GM19324 (cell line): ENCODE data around the gene MRTFA.
"Not testable (repeated sequence)": the region's sequence is repeated elsewhere in the genome, so short reads cannot be mapped to it uniquely, and the experiment has no call there.

Experiments used
- ATAC-seq: cut with Tn5 transposase; IDR thresholded peaks from one replicate; pipeline ENCODE4 v1.9.1; 2021; ENCODE audit warnings: mild to moderate bottlenecking, moderate library complexity; ENCODE audit not compliant: unreplicated experiment, low FRiP score

The MRTFA gene

GRCh38 chr22:40628354-40629042, 8.0 kb downstream of the MRTFA start:
- no peak for ATAC-seq

- no peak for ATAC-seq
Observed at GRCh38 chr22:40627612-40628011, 8.9 kb downstream of the MRTFA start.

GRCh38 chr22:40626851-40627250, 9.7 kb downstream of the MRTFA start:
- no peak for ATAC-seq

- not testable (repeated sequence) for ATAC-seq
Observed at GRCh38 chr22:40625794-40626193, 10.7 kb downstream of the MRTFA start.

GRCh38 chr22:40625281-40625680, 11.2 kb downstream of the MRTFA start:
- ATAC-seq = not testable (repeated sequence)

GRCh38 chr22:40624770-40625169, 11.7 kb downstream of the MRTFA start:
- ATAC-seq = no peak

GRCh38 chr22:40621309-40622151, 15.0 kb downstream of the MRTFA start:
- no peak for ATAC-seq

- ATAC-seq = no peak
Observed at GRCh38 chr22:40620464-40621046, 16.0 kb downstream of the MRTFA start.

GRCh38 chr22:40618400-40618799, 18.1 kb downstream of the MRTFA start:
- no peak for ATAC-seq

- no peak for ATAC-seq
Observed at GRCh38 chr22:40616578-40616977, 19.9 kb downstream of the MRTFA start.

- no peak for ATAC-seq
Observed at GRCh38 chr22:40613067-40613466, 23.5 kb downstream of the MRTFA start.

GRCh38 chr22:40612291-40612751, 24.2 kb downstream of the MRTFA start:
- ATAC-seq = no peak

GRCh38 chr22:40611606-40612005, 24.9 kb downstream of the MRTFA start:
- ATAC-seq = no peak

GRCh38 chr22:40610329-40610850, 26.1 kb downstream of the MRTFA start:
- ATAC-seq = no peak

GRCh38 chr22:40609216-40609615, 27.3 kb downstream of the MRTFA start:
- no peak for ATAC-seq

GRCh38 chr22:40607506-40607905, 29.0 kb downstream of the MRTFA start:
- ATAC-seq = no peak

GRCh38 chr22:40606306-40606705, 30.2 kb downstream of the MRTFA start:
- no peak for ATAC-seq

- ATAC-seq = no peak
Observed at GRCh38 chr22:40605761-40606160, 30.8 kb downstream of the MRTFA start.

GRCh38 chr22:40603088-40603605, 33.4 kb downstream of the MRTFA start:
- ATAC-seq = no peak

GRCh38 chr22:40602231-40602630, 34.3 kb downstream of the MRTFA start:
- no peak for ATAC-seq

- no peak for ATAC-seq
Observed at GRCh38 chr22:40599731-40600130, 36.8 kb downstream of the MRTFA start.
